Fibroblast of peridontal ligament (primary cell): Measurements from ENCODE around the gene ANTKMT.
A peak's percentile ranks its signal among the peaks of the same experiment; 100 is the strongest.

Source experiments
- DNase-seq: peaks from one replicate; pipeline ENCODE4 v3.0.0-alpha.2; 2010; ENCODE audit errors: extremely low read depth

ANTKMT gene, protein sequence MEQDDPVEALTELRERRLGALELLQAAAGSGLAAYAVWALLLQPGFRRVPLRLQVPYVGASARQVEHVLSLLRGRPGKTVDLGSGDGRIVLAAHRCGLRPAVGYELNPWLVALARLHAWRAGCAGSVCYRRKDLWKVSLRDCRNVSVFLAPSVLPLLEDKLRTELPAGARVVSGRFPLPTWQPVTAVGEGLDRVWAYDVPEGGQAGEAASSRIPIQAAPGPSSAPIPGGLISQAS

DNA sequence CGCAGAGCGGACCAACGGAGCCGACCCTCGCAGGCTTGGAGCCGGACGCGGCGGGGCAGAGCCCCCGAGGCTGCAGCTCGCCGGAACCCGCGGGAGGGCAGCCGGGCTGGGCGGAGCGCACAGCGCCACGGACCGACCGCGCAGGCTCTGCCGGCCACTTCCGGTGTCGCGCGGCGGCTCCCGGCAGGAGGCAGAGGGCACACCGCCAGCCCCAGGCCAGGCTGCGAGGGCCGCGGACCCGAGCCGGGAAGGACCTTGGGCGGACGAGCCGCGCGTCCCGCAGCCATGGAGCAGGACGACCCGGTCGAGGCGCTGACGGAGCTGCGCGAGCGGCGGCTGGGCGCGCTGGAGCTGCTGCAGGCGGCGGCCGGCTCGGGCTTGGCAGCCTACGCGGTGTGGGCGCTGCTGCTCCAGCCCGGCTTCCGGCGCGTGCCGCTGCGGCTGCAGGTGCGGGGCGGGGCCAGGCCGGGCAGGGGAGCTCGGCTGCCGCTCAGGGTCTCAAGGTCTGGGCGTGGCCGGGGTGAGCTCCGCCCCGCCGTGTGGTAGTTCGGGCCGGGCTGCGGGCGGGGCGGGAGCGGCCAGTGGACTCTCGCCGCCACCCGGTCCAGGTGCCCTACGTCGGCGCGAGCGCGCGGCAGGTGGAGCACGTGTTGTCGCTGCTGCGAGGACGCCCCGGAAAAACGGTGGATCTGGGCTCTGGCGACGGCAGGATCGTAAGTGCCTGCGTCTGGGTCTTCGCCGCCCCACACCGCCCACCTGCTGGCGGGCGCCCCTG, at the start of gene ANTKMT:
ANTKMT (plus strand) TSS at position 157 of the 775 bp plus-strand sequence; CDS start at position 286, 129 bp downstream.
- peak; percentile 49 for DNase-seq

GRCh38 chr16:671353-672131, 49.4 kb upstream of the ANTKMT start:
- no peak for DNase-seq

DNA sequence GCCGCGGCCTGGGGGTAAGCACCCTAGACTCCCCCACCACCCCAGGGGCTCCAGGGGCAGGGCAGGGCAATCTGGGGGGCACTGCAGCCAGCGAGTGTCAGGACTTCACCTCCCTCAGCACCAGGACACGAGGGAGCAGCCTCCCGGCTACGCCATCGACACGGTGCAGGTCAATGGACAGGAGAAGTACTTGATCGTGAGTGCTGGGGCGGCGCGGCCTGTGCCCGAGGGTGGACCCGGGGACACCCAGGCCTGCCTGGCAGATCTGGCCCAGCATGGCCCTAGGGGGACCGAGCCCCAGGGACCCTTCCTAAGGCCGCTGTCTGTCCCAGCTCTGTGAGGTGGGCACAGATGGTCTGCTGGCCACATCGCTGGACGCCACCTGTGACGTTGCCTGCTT, 48.6 kb upstream of the ANTKMT start:
- no peak for DNase-seq

GRCh38 chr16:672851-673250, 48.1 kb upstream of the ANTKMT start:
- no peak for DNase-seq

DNA sequence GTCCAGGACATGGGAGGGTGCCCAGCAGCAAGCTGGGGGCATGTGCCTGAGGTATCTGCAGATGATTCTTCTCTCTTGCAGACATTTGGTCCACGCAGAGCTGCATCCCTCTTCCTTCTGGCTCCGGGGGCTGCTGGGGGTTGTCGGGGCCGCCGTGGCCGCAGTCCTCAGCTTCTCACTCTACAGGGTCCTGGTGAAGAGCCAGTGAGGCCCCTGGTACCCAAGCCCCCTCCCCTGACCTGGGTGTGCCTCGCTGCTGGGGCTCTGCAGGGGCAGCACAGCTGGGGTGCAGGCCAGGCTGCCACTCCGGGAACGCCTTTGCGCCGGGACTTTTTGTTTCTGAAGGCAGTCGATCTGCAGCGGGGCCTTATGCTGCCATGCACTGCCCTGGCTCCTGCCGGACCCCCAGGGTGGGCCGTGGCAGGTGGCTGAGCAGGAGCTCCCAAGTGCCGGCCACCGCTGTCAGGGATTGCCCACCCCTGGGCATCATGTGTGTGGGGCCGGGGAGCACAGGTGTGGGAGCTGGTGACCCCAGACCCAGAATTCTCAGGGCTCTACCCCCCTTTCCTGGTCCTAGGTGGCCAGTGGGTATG, 47.5 kb upstream of the ANTKMT start:
- no peak for DNase-seq

DNA sequence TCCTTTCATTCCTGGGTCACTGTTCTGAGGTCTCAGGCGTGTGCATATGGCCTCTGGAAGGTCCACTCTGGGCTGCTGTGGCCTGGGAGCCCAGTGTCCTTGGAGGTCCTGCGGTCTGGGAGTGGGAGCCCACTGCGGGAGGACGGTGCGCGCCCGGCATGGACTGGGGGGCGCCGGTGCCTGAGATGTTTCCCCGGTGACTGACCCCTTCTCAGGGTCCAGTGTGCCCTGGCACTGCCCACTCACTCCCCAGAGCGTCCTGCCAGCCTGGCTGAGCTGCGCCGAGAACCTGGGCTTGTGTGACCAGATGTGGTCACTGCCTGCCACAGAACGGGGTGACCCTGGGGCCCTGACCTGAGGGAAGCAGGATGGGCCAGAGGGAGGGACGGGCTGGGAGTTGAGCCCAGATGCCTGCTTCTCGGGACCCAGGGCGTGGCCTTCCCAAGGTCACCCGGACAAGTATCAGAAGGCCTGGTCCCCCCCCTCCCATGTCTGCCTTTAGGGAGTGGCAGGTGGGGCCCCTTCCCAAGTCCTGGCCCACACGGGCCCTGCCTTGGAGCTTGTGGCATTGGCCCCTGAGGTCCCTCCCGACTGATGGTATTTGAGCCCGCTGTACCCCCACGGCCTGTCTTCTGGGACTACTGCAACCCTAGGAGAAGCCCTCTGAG, 46.6 kb upstream of the ANTKMT start:
- DNase-seq: no peak

GRCh38 chr16:674968-675883, 45.7 kb upstream of the ANTKMT start, which contains the start of gene RHBDL1:
RHBDL1 (plus strand) TSS chr16:675671; CDS start chr16:675791, 120 bp downstream.
- DNase-seq: no peak

GRCh38 chr16:675884-676564, 44.9 kb upstream of the ANTKMT start:
- no peak for DNase-seq

DNA sequence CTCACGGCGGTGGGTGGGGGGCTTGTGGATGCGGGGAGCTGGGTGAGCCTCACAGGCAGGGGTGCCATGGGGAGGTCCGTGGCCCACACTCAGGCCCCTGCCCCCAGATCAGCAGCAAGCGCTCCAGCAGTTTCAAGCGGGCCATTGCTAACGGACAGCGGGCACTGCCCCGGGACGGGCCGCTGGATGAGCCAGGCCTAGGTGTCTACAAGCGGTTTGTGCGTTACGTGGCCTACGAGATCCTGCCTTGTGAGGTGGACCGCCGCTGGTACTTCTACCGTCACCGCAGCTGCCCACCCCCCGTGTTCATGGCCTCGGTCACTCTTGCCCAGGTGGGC, 44.4 kb upstream of the ANTKMT start:
- no peak for DNase-seq

GRCh38 chr16:676913-677312, 44.0 kb upstream of the ANTKMT start:
- no peak for DNase-seq

GRCh38 chr16:677316-678190, 43.4 kb upstream of the ANTKMT start:
- DNase-seq: no peak

GRCh38 chr16:678209-678857, 42.6 kb upstream of the ANTKMT start:
- DNase-seq: no peak

DNA sequence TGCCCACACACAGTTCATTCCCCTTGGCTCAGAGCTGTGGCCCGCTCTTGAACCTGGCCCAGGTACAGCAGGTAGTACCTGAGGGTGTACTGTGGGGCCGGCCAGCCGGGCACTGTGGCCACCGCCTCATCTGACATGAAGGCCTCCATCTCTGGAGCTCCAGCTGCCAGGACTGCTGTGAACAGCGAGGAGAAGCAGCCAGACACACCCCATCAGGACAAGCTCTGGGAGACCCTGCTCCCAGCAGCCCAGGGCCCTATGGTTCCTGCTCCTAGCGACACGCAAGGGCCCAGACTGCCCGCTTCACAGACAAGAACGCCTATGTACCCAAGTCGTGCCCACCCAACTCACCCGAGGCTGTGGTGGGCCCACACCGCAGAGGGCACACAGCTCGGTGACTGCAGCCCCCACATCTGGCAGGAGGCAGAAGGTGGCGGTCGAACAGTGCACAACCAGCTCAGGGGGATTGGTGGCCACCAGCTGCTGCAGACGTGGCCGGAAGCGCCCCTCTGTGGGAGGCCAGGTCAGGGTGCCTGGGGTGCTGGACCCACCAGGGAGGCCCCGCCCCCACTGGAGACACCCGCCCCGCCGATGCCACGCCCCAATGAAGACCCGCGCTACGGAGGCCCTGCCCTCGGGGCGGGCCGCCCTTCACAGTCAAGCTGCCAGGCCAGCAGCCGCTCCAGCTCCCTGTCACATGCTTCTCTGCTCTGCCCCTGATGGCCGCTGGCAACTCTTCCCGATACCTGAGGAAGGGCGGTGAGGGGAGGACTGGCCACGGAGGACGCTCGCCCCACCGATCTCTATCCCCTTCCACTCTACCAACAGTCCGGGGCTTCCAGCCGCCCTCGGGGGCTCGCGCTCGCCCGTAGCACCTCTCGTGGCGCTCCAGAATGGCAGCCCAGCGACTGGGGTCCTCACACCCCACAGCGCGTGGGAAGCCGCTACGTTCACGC, 41.8 kb upstream of the ANTKMT start:
- DNase-seq: peak; percentile 44

- DNase-seq: peak; percentile 75
Measured at GRCh38 chr16:679814-680624, 40.9 kb upstream of the ANTKMT start, which contains the start of gene STUB1. STUB1 (plus strand) TSS chr16:680410; CDS start chr16:680526, 116 bp downstream.

GRCh38 chr16:680625-680945, 40.4 kb upstream of the ANTKMT start:
- DNase-seq: no peak

DNA sequence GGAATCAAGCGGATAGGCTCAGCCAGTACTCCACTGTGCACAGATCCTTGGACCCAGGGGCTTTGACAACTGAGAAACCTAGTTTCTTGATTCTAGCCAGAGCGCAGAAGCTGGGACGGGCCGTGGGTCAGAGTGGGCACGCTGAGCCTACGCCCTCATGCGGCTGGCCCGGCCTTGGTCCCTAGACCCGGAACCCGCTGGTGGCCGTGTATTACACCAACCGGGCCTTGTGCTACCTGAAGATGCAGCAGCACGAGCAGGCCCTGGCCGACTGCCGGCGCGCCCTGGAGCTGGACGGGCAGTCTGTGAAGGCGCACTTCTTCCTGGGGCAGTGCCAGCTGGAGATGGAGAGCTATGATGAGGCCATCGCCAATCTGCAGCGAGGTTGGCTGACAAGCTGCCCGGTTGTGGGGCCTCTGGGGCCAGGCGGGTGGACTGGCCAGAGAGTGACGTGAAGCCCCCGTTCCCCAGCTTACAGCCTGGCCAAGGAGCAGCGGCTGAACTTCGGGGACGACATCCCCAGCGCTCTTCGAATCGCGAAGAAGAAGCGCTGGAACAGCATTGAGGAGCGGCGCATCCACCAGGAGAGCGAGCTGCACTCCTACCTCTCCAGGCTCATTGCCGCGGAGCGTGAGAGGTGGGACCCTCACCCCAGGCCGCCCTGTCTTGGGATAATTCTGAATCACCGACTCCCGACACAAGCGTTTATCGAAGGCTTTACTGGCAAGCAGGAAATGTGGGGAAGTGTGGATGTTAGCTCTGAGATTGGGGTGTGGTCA, 39.8 kb upstream of the ANTKMT start:
- peak; percentile 53 for DNase-seq
